Stimulated activated naive CD8-positive, alpha-beta T cell treated with anti-CD3 and anti-CD28 coated beads, Interleukin-15, Interleukin-2, amounts not matched to agents 100 U/mL and 50 U/mL, for 24 hours (primary cell): ENCODE data around the gene FGF9.

Source experiments
- ATAC-seq: fragments of 150-1000 bp; cut with Tn5 transposase; one replicate; pipeline ENCODE4 v1.10.0; 2021
- DNase-seq: peaks from one replicate; pipeline ENCODE4 v3.0.0; 2021

The FGF9 gene

GRCh38 chr13:21710163-21710562, 39.3 kb downstream of the FGF9 start:
- no peak for ATAC-seq
- no peak for DNase-seq

- ATAC-seq, result no peak
- no peak for DNase-seq
Measured at GRCh38 chr13:21717817-21718216, 46.9 kb downstream of the FGF9 start.

GRCh38 chr13:21719463-21719862, 48.6 kb downstream of the FGF9 start:
- no peak for ATAC-seq
- no peak for DNase-seq

GRCh38 chr13:21723807-21724505, 53.1 kb downstream of the FGF9 start:
- ATAC-seq (no peak), DNase-seq (no peak)

- ATAC-seq (no peak), DNase-seq (no peak)
Measured at GRCh38 chr13:21730186-21730880, 59.5 kb downstream of the FGF9 start.

- ATAC-seq (no peak), DNase-seq (no peak)
Measured at GRCh38 chr13:21733475-21734263, 62.8 kb downstream of the FGF9 start.

- DNase-seq (no peak), ATAC-seq (no peak)
Measured at GRCh38 chr13:21734961-21735360, 64.1 kb downstream of the FGF9 start.

GRCh38 chr13:21735701-21736401, 65.0 kb downstream of the FGF9 start:
- ATAC-seq (no peak), DNase-seq (no peak)

- no peak for DNase-seq
- ATAC-seq, result no peak
Measured at GRCh38 chr13:21736926-21737325, 66.1 kb downstream of the FGF9 start.

- ATAC-seq, result no peak
- DNase-seq, result no peak
Measured at GRCh38 chr13:21738630-21739029, 67.8 kb downstream of the FGF9 start.

GRCh38 chr13:21739771-21740170, 68.9 kb downstream of the FGF9 start:
- ATAC-seq, result no peak

GRCh38 chr13:21741396-21741979, 70.6 kb downstream of the FGF9 start:
- DNase-seq (no peak), ATAC-seq (no peak)

More at GRCh38 chr13:21739771-21740170, 68.9 kb downstream of the FGF9 start:
- no peak for DNase-seq

- ATAC-seq (no peak), DNase-seq (no peak)
Measured at GRCh38 chr13:21742096-21742495, 71.2 kb downstream of the FGF9 start.

GRCh38 chr13:21744149-21744548, 73.3 kb downstream of the FGF9 start:
- ATAC-seq, result no peak

GRCh38 chr13:21745307-21745706, 74.4 kb downstream of the FGF9 start:
- ATAC-seq, result no peak
- DNase-seq, result no peak

More at GRCh38 chr13:21744149-21744548, 73.3 kb downstream of the FGF9 start:
- DNase-seq, result no peak

GRCh38 chr13:21747456-21747855, 76.6 kb downstream of the FGF9 start:
- DNase-seq, result no peak
- ATAC-seq, result no peak

- ATAC-seq (no peak), DNase-seq (no peak)
Measured at GRCh38 chr13:21748166-21748565, 77.3 kb downstream of the FGF9 start.

GRCh38 chr13:21749410-21749809, 78.5 kb downstream of the FGF9 start:
- no peak for ATAC-seq
- DNase-seq, result no peak

GRCh38 chr13:21752501-21752900, 81.6 kb downstream of the FGF9 start:
- ATAC-seq (no peak), DNase-seq (no peak)

- DNase-seq, result no peak
- no peak for ATAC-seq
Measured at GRCh38 chr13:21753117-21753729, 82.3 kb downstream of the FGF9 start.
